ENCODE results near the gene SNX15.

- no peak for TF ChIP-seq CTCF (IDR thresholded peaks at IDR 0.05; ENCODE audit: low read length)
- no peak for TF ChIP-seq EZH2 (IDR thresholded peaks at IDR 0.05; ENCODE audit: borderline replicate concordance, low read length)
These were observed 58.2 kb downstream of the SNX15 start for GRCh38 chr11:65085446-65085845.

All from OCI-LY1 (cell line).